ENCODE measurements around the gene PAXIP1.

The PAXIP1 gene

DNA sequence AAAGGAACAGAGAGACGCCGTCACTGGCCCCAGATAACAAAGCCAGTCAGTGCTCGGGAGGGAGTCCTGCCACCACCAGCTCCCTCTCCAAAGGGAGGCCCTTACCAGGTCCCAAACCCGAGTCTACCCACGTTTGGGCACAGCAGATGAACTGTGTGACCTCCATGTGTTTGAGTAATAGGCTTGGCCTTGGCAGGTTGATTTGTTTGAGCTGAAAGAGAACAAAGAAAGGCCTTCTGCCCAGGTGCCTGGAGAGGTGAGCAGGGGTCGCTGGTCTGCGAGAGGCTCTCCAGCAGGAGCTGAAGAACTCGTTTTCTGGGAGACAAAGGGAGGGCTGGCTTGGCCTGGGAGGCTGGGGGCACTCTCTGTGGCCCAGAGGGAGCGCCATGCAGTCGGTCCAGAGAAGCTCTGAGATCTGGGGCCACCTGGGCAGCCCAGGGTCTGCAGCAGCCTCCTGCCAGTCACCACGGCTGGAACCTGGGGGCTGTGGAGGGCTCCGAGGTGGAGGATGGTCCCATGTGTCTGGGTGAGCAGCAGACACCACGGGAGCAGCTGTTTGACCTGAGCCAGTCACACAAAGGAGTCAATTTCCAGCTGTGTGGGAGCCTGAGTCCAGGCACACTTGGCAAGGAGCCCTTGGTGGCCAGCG is 99.7 kb downstream of the PAXIP1 start:
- in situ Hi-C loops (cut with MboI; ENCODE audit: low pct_unique_long_range_greater_than_20kb, low sequenced_read_pairs, unreplicated experiment), result no loop called here
- no peak for DNase-seq (ENCODE audit: low spot score)
- TF ChIP-seq, protein P1, sequence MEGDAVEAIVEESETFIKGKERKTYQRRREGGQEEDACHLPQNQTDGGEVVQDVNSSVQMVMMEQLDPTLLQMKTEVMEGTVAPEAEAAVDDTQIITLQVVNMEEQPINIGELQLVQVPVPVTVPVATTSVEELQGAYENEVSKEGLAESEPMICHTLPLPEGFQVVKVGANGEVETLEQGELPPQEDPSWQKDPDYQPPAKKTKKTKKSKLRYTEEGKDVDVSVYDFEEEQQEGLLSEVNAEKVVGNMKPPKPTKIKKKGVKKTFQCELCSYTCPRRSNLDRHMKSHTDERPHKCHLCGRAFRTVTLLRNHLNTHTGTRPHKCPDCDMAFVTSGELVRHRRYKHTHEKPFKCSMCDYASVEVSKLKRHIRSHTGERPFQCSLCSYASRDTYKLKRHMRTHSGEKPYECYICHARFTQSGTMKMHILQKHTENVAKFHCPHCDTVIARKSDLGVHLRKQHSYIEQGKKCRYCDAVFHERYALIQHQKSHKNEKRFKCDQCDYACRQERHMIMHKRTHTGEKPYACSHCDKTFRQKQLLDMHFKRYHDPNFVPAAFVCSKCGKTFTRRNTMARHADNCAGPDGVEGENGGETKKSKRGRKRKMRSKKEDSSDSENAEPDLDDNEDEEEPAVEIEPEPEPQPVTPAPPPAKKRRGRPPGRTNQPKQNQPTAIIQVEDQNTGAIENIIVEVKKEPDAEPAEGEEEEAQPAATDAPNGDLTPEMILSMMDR (IDR thresholded peaks at IDR 0.05; ENCODE audit: extremely low read depth, insufficient read depth, missing control alignments), result no peak

DNA sequence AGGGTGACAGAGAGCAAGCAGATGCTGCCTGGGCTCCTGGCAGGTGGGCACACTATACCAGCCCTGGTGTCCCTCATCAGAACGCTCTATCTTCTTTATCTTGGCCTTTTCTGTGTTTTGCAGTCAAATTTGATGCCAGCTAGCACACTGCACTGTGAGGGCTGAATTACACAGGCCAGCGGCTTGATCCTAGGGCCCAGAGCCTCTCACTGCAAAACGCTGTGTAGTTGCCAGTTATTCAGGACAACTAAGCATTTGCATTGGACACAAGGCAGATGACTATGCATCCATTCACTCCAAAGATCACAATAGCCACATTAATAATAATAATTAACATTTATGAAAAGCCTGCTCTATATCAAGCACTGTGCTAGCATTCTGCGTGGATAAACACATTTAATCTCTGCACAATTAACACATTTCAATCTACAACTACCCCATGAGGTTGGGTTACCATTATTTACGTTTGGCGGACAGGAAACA is 100.3 kb downstream of the PAXIP1 start:
- in situ Hi-C loops (cut with MboI; ENCODE audit: low pct_unique_long_range_greater_than_20kb, low sequenced_read_pairs, unreplicated experiment), result no loop called here
- DNase-seq (ENCODE audit: low spot score), result no peak
- TF ChIP-seq, protein P1 (IDR thresholded peaks at IDR 0.05; ENCODE audit: extremely low read depth, insufficient read depth, missing control alignments), result no peak

DNA sequence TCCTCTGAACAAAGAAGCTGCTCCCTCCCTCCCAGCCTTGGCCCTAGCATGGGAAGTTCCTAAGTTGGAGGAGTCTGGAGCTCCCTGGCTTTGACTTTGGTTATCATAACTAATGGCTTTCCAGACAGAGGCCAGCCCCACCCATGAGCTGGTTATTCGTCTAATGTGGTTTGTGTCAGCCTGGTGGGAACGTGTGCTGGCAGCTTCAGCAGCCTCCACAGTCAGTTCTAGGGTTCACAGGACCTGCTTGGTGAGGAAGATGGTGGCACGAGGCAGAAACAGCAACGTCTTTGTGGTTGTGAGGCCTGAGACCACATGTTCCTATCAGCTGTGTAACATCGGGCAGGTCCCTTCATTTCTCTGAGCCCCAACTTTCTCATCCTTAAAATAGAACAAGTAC is 103.1 kb downstream of the PAXIP1 start:
- no peak for DNase-seq (ENCODE audit: low spot score)
- in situ Hi-C loops (cut with MboI; ENCODE audit: low pct_unique_long_range_greater_than_20kb, low sequenced_read_pairs, unreplicated experiment), result no loop called here
- TF ChIP-seq, protein P1 (IDR thresholded peaks at IDR 0.05; ENCODE audit: extremely low read depth, insufficient read depth, missing control alignments), result no peak

DNA sequence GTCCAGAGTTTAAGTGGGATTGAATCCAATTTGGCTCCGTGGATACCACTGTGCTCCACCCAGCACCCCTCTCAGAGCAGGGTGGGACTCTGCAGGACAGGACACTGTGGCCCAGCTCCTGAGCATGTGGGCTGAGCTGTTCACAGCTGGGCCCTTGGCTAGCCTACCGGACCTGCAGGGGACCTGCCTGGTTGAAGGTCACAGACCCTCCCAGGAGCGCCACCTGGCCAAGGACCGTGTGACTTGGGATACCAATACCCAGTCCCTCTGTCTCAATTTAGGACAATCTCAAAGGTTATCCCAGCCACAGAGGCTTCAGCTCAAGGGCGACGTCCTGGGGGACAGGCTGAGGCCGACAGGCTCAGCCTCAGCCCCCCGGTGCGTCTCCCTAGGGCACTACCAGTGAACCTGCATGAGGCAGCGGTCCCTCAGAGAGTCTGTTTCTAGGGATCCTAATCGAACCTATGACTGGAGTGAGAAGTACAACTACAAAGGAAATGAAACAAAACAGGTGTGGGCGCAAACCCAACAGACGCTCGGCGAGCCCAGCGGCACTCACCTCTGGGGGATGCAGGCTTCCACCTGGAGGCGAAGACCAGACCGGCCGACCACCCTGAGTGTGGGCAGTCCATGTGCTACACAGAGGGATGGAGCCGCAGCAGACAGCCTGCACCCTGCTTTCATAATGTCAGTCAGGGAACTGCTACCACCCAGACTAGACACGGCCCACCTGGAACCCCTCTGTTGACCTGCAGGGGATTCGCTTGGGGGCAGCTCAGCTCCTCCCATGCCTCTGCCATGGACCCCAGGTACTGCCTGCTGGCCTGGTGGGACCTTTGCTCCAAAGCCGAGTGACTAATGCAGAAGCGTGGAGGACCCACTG is 103.7 kb downstream of the PAXIP1 start:
- in situ Hi-C loops (cut with MboI; ENCODE audit: low pct_unique_long_range_greater_than_20kb, low sequenced_read_pairs, unreplicated experiment), result no loop called here
- DNase-seq (ENCODE audit: low spot score), result no peak
- TF ChIP-seq, protein P1 (IDR thresholded peaks at IDR 0.05; ENCODE audit: extremely low read depth, insufficient read depth, missing control alignments), result no peak

DNA sequence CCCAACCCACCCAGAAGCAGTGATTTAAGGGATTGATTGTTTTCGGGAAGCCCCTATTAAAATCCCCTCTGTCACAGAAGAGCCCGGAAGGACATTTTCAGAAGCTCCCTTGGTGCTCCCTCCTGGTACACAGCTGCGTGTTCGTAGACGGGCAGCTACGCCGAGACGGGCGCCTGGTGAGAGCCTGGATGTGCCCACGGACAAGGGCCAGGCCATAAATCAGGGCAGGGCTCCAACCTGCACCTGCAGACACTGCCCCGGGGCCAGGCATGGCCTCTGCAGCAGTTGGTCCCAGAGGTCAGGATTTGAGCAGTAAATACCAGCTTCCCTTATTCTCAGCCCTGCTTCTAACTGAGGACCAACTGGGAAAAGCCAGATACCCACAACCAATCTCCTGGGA is 106.8 kb downstream of the PAXIP1 start:
- in situ Hi-C loops (cut with MboI; ENCODE audit: low pct_unique_long_range_greater_than_20kb, low sequenced_read_pairs, unreplicated experiment), result no loop called here
- DNase-seq (ENCODE audit: low spot score), result no peak
- TF ChIP-seq, protein P1 (IDR thresholded peaks at IDR 0.05; ENCODE audit: extremely low read depth, insufficient read depth, missing control alignments), result no peak
